ENCODE measurements around the gene EGFLAM. TPM values are rescaled to one million over a fixed set of nuclear protein-coding genes. Genes with fewer than 3 reads are reported as not detected.
"Not testable (repeated sequence)": the region's sequence is repeated elsewhere in the genome, so short reads cannot be mapped to it uniquely, and the experiment has no call there.

The EGFLAM gene
- polyA plus RNA-seq, 1 experiment: 16.4 TPM

DNA sequence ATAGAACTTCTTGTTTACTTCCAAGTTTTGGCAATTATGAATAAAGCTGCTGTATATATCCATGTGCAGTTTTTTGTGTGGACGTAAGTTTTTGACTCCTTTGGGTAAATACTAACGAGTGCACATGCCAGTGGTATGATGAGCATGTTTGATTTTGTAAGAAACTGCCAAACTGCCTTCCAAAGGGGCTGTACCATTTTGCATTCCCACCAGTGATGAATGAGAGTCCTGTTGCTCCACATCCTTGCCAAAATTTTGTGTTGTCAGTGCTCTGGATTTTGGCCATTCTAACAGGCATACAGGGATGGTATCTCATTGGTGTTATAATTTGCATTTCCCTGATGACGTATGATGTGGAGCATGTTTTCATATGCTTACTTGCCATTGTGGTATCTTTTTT is 73.5 kb downstream of the EGFLAM start:
- TF ChIP-seq, protein P1, sequence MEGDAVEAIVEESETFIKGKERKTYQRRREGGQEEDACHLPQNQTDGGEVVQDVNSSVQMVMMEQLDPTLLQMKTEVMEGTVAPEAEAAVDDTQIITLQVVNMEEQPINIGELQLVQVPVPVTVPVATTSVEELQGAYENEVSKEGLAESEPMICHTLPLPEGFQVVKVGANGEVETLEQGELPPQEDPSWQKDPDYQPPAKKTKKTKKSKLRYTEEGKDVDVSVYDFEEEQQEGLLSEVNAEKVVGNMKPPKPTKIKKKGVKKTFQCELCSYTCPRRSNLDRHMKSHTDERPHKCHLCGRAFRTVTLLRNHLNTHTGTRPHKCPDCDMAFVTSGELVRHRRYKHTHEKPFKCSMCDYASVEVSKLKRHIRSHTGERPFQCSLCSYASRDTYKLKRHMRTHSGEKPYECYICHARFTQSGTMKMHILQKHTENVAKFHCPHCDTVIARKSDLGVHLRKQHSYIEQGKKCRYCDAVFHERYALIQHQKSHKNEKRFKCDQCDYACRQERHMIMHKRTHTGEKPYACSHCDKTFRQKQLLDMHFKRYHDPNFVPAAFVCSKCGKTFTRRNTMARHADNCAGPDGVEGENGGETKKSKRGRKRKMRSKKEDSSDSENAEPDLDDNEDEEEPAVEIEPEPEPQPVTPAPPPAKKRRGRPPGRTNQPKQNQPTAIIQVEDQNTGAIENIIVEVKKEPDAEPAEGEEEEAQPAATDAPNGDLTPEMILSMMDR (IDR thresholded peaks at IDR 0.05; ENCODE audit: low read depth, low read length): no peak
- Histone ChIP-seq H3K9me3 (ENCODE audit: control insufficient read depth, insufficient read depth, low read length) (no peaks in the 10 kb centered on the region), H3K27ac (ENCODE audit: low read depth, low read length) (no peak overlapping the region), H3K27me3 (ENCODE audit: control insufficient read depth, insufficient read depth, low read length) (no peaks in the 10 kb centered on the region), H3K4me3 (ENCODE audit: low read depth, low read length) (no peak overlapping the region)
- CTCF ChIA-PET: no interaction called here
- POLR2A ChIA-PET: no interaction called here
- DNase-seq (ENCODE audit: low read depth, low spot score): no peak

- POLR2A ChIA-PET; H3K27ac ChIP-seq (ENCODE audit: low read depth, low read length); H3K27me3 ChIP-seq (ENCODE audit: control insufficient read depth, insufficient read depth, low read length); CTCF ChIA-PET; H3K4me3 ChIP-seq (ENCODE audit: low read depth, low read length); DNase-seq (ENCODE audit: low read depth, low spot score); H3K9me3 ChIP-seq (ENCODE audit: control insufficient read depth, insufficient read depth, low read length): not testable (repeated sequence)
Measured at GRCh38 chr5:38333181-38333580, 74.8 kb downstream of the EGFLAM start.

GRCh38 chr5:38338455-38338854 is 80.1 kb downstream of the EGFLAM start:
- ChIA-PET POLR2A (no interaction called here), CTCF (no interaction called here)
- Histone ChIP-seq H3K4me3 (ENCODE audit: low read depth, low read length) (no peak overlapping the region), H3K27me3 (ENCODE audit: control insufficient read depth, insufficient read depth, low read length) (peaks cover 3% of the 10 kb centered on the region), H3K9me3 (ENCODE audit: control insufficient read depth, insufficient read depth, low read length) (no peaks in the 10 kb centered on the region), H3K27ac (ENCODE audit: low read depth, low read length) (no peak overlapping the region)
- TF ChIP-seq, protein P1 (IDR thresholded peaks at IDR 0.05; ENCODE audit: low read depth, low read length): no peak
- no peak for DNase-seq (ENCODE audit: low read depth, low spot score)

- Histone ChIP-seq H3K27me3 (ENCODE audit: control insufficient read depth, insufficient read depth, low read length) (peaks cover 3% of the 10 kb centered on the region), H3K27ac (ENCODE audit: low read depth, low read length) (no peak overlapping the region), H3K4me3 (ENCODE audit: low read depth, low read length) (no peak overlapping the region), H3K9me3 (ENCODE audit: control insufficient read depth, insufficient read depth, low read length) (no peaks in the 10 kb centered on the region)
- TF ChIP-seq, protein P1 (IDR thresholded peaks at IDR 0.05; ENCODE audit: low read depth, low read length): no peak
- ChIA-PET POLR2A (no interaction called here), CTCF (no interaction called here)
- DNase-seq (ENCODE audit: low read depth, low spot score): no peak
Measured at GRCh38 chr5:38339446-38339845, 81.1 kb downstream of the EGFLAM start.

GRCh38 chr5:38341056-38341455 is 82.7 kb downstream of the EGFLAM start:
- no peak overlapping the region for H3K4me3 ChIP-seq (ENCODE audit: low read depth, low read length)
- CTCF ChIA-PET: no interaction called here
- peaks cover 6% of the 10 kb centered on the region for H3K27me3 ChIP-seq (ENCODE audit: control insufficient read depth, insufficient read depth, low read length)
- DNase-seq (ENCODE audit: low read depth, low spot score): no peak
- TF ChIP-seq, protein P1 (IDR thresholded peaks at IDR 0.05; ENCODE audit: low read depth, low read length): no peak
- POLR2A ChIA-PET: no interaction called here
- no peaks in the 10 kb centered on the region for H3K9me3 ChIP-seq (ENCODE audit: control insufficient read depth, insufficient read depth, low read length)
- H3K27ac ChIP-seq (ENCODE audit: low read depth, low read length): no peak overlapping the region

- TF ChIP-seq, protein P1 (IDR thresholded peaks at IDR 0.05; ENCODE audit: low read depth, low read length): no peak
- Histone ChIP-seq H3K4me3 (ENCODE audit: low read depth, low read length) (no peak overlapping the region), H3K27me3 (ENCODE audit: control insufficient read depth, insufficient read depth, low read length) (peaks cover 6% of the 10 kb centered on the region), H3K9me3 (ENCODE audit: control insufficient read depth, insufficient read depth, low read length) (no peaks in the 10 kb centered on the region), H3K27ac (ENCODE audit: low read depth, low read length) (no peak overlapping the region)
- DNase-seq (ENCODE audit: low read depth, low spot score): no peak
- ChIA-PET POLR2A (no interaction called here), CTCF (no interaction called here)
Measured at GRCh38 chr5:38341641-38342040, 83.3 kb downstream of the EGFLAM start.

Data from AG04450 (cell line).